Fibroblast of lung (primary cell): ENCODE results near the gene PDE3A.

Source experiments
- CTCF ChIP-seq, 2 donors: IDR thresholded peaks in 1 of 2; conservative IDR thresholded peaks in 1 of 2; 1 replicate in 1 of 2; 2 replicates in 1 of 2; pipeline ENCODE4 v1.5.1; 2011 to 2012; ENCODE audit warnings: low read length in 2 of 2, control low read depth in 1 of 2, inconsistent platforms in 1 of 2, low read depth in 1 of 2, mild to moderate bottlenecking in 1 of 2
- EZH2 ChIP-seq: IDR thresholded peaks from 2 replicates; pipeline ENCODE4 v1.5.1; 2012; ENCODE audit warnings: low read length, control low read depth, mild to moderate bottlenecking; ENCODE audit errors: missing control alignments

- TF ChIP-seq CTCF (conservative IDR thresholded peaks at IDR 0.05 in 1 of 2, IDR thresholded peaks at IDR 0.05 in 1 of 2; ENCODE audit: low read depth in 1 of 2, low read length in 2 of 2) (no peak), EZH2 (no peak)
Observed at GRCh38 chr12:20377750-20378149, 9.4 kb downstream of the PDE3A start.
